DND-41 (cell line): ENCODE measurements around the gene NRF1.
"Not testable (repeated sequence)": the region's sequence is repeated elsewhere in the genome, so short reads cannot be mapped to it uniquely, and the experiment has no call there.

Experiments
- ATAC-seq: fragments of 200-7000 bp; cut with Tn5 transposase; 3 replicates; pipeline ENCODE4 v1.9.1; 2021; ENCODE audit warnings: low read depth; ENCODE audit not compliant: insufficient read depth
- DNase-seq: peaks from one replicate; pipeline ENCODE4 v3.0.0-alpha.2; 2020
- H2AFZ ChIP-seq: 2 replicates; pipeline ENCODE4 v1.6.0; 2012; ENCODE audit warnings: low read depth, low read length
- H3K27ac ChIP-seq: 2 replicates; pipeline ENCODE4 v1.5.1; 2012; ENCODE audit warnings: low read length, inconsistent platforms
- H3K27me3 ChIP-seq: fragments of 200-600 bp; sonication (generic); 2 replicates; pipeline ENCODE4 v1.6.0; 2012; ENCODE audit warnings: low read length, mild to moderate bottlenecking, inconsistent platforms; ENCODE audit not compliant: insufficient read depth, poor library complexity
- H3K36me3 ChIP-seq: 2 replicates; pipeline ENCODE4 v1.5.1; 2012; ENCODE audit warnings: low read length, inconsistent platforms; ENCODE audit not compliant: insufficient read depth
- H3K4me1 ChIP-seq: 2 replicates; pipeline ENCODE4 v1.5.1; 2012; ENCODE audit warnings: mild to moderate bottlenecking, low read length; ENCODE audit not compliant: insufficient read depth
- H3K4me2 ChIP-seq: 2 replicates; pipeline ENCODE4 v1.6.0; 2012; ENCODE audit warnings: mild to moderate bottlenecking, moderate library complexity, low read length, inconsistent platforms; ENCODE audit not compliant: insufficient read depth
- H3K4me3 ChIP-seq, 2 experiments: fragments of 200-600 bp in 1 of 2; shearing (Covaris generic) in 1 of 2; 2 replicates each; pipeline ENCODE4 v1.5.1; 2012 to 2016; ENCODE audit warnings: inconsistent platforms in 2 of 2, low read length in 2 of 2, mild to moderate bottlenecking in 2 of 2, low read depth in 1 of 2, moderate library complexity in 1 of 2
- H3K79me2 ChIP-seq: 2 replicates; pipeline ENCODE4 v1.6.0; 2012; ENCODE audit warnings: low read length, inconsistent platforms; ENCODE audit not compliant: insufficient read depth
- H3K9ac ChIP-seq: 2 replicates; pipeline ENCODE4 v1.6.0; 2012; ENCODE audit warnings: low read depth, mild to moderate bottlenecking, inconsistent platforms, low read length, moderate library complexity
- H3K9me3 ChIP-seq: 2 replicates; pipeline ENCODE4 v1.5.1; 2012; ENCODE audit warnings: low read length, moderate library complexity, mild to moderate bottlenecking, inconsistent platforms; ENCODE audit not compliant: insufficient read depth, severe bottlenecking
- H4K20me1 ChIP-seq: 2 replicates; pipeline ENCODE4 v1.6.0; 2012; ENCODE audit warnings: low read length; ENCODE audit not compliant: insufficient read depth
- EZH2 ChIP-seq: IDR thresholded peaks from 3 replicates; pipeline ENCODE4 v1.6.1; 2012; ENCODE audit warnings: borderline replicate concordance, low read depth, mild to moderate bottlenecking, moderate library complexity, low read length, inconsistent platforms; ENCODE audit not compliant: severe bottlenecking
- TF ChIP-seq, protein P1 (sequence below): IDR thresholded peaks from 2 replicates; pipeline ENCODE4 v1.5.1; 2012; ENCODE audit warnings: borderline replicate concordance, low read length, moderate library complexity, mild to moderate bottlenecking; ENCODE audit not compliant: poor library complexity, severe bottlenecking; ENCODE audit errors: extremely low read depth

NRF1 gene

GRCh38 chr7:129667551-129667950, 56.0 kb downstream of the NRF1 start:
- Histone ChIP-seq H2AFZ (no peak overlapping the region), H3K27ac (no peak overlapping the region), H3K36me3 (peaks cover 53% of the 10 kb centered on the region), H3K4me1 (no peaks in the 10 kb centered on the region), H3K4me3 (no peak overlapping the region), H3K9ac (no peak overlapping the region), H4K20me1 (no peaks in the 10 kb centered on the region), H3K27me3 (no peaks in the 10 kb centered on the region), H3K9me3 (peaks cover 3% of the 10 kb centered on the region), H3K79me2 (peaks cover 16% of the 10 kb centered on the region), H3K4me2 (no peak overlapping the region)
- no peak for DNase-seq
- TF ChIP-seq EZH2 = no peak
- TF ChIP-seq, protein P1, sequence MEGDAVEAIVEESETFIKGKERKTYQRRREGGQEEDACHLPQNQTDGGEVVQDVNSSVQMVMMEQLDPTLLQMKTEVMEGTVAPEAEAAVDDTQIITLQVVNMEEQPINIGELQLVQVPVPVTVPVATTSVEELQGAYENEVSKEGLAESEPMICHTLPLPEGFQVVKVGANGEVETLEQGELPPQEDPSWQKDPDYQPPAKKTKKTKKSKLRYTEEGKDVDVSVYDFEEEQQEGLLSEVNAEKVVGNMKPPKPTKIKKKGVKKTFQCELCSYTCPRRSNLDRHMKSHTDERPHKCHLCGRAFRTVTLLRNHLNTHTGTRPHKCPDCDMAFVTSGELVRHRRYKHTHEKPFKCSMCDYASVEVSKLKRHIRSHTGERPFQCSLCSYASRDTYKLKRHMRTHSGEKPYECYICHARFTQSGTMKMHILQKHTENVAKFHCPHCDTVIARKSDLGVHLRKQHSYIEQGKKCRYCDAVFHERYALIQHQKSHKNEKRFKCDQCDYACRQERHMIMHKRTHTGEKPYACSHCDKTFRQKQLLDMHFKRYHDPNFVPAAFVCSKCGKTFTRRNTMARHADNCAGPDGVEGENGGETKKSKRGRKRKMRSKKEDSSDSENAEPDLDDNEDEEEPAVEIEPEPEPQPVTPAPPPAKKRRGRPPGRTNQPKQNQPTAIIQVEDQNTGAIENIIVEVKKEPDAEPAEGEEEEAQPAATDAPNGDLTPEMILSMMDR = no peak
- no peak for ATAC-seq

- no peak overlapping the region for H3K9ac ChIP-seq
- H3K79me2 ChIP-seq = peaks cover 14% of the 10 kb centered on the region
- no peaks in the 10 kb centered on the region for H3K4me1 ChIP-seq
- no peak for DNase-seq
- no peaks in the 10 kb centered on the region for H3K27me3 ChIP-seq
- H3K4me3 ChIP-seq = no peak overlapping the region
- H3K27ac ChIP-seq = no peak overlapping the region
- no peak overlapping the region for H2AFZ ChIP-seq
- no peak for ATAC-seq
- H3K36me3 ChIP-seq = peaks cover 70% of the 10 kb centered on the region
- no peaks in the 10 kb centered on the region for H4K20me1 ChIP-seq
- TF ChIP-seq EZH2 = no peak
- TF ChIP-seq, protein P1 = no peak
- no peak overlapping the region for H3K4me2 ChIP-seq
- peaks cover 12% of the 10 kb centered on the region for H3K9me3 ChIP-seq
Observed at GRCh38 chr7:129669901-129670300, 58.4 kb downstream of the NRF1 start.

GRCh38 chr7:129670656-129671055, 59.1 kb downstream of the NRF1 start:
- peaks cover 7% of the 10 kb centered on the region for H3K79me2 ChIP-seq
- H4K20me1 ChIP-seq = no peaks in the 10 kb centered on the region
- no peak overlapping the region for H3K4me2 ChIP-seq
- H3K4me3 ChIP-seq = no peak overlapping the region
- H3K36me3 ChIP-seq = peaks cover 70% of the 10 kb centered on the region
- ATAC-seq (no peak), DNase-seq (no peak)
- TF ChIP-seq, protein P1 = no peak
- TF ChIP-seq EZH2 = no peak
- H3K27me3 ChIP-seq = no peaks in the 10 kb centered on the region
- H3K27ac ChIP-seq = no peak overlapping the region
- H3K9me3 ChIP-seq = peaks cover 19% of the 10 kb centered on the region
- H3K4me1 ChIP-seq = no peaks in the 10 kb centered on the region
- no peak overlapping the region for H2AFZ ChIP-seq
- no peak overlapping the region for H3K9ac ChIP-seq

GRCh38 chr7:129671266-129671665, 59.7 kb downstream of the NRF1 start:
- DNase-seq = no peak
- no peak for ATAC-seq

DNA sequence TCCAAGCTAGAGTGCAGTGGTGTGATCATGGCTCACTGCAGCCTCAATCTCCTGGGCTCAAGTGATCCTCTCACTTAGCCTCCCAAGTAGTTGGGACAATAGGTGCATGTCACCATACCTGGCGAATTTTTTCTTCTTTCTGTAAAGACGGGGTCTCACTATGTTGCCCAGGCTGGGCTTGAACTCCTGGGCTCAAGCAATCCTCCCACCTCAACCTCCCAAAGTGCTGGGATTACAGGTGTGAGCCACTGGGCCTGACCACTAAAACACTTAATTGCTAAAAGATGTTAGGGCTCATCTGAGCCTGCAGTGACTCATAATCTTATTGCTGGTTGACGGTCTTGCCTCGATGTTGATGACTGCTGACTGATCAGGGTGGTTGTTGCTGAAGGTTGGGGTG, 63.0 kb downstream of the NRF1 start:
- H3K36me3 ChIP-seq = peaks cover 90% of the 10 kb centered on the region
- H3K9me3 ChIP-seq = peaks cover 22% of the 10 kb centered on the region
- not testable (repeated sequence) for H3K4me3 ChIP-seq, H3K4me1 ChIP-seq, H3K9ac ChIP-seq, H4K20me1 ChIP-seq, H3K27me3 ChIP-seq, H3K4me2 ChIP-seq, H3K79me2 ChIP-seq, H2AFZ ChIP-seq, ATAC-seq, DNase-seq, H3K27ac ChIP-seq

More at GRCh38 chr7:129671266-129671665, 59.7 kb downstream of the NRF1 start:
- Histone ChIP-seq H3K4me2 (no peak overlapping the region), H4K20me1 (no peaks in the 10 kb centered on the region), H3K9me3 (peaks cover 22% of the 10 kb centered on the region), H3K79me2 (peaks cover 6% of the 10 kb centered on the region), H3K27ac (no peak overlapping the region), H3K4me3 (no peak overlapping the region), H2AFZ (no peak overlapping the region), H3K9ac (no peak overlapping the region), H3K36me3 (peaks cover 75% of the 10 kb centered on the region), H3K27me3 (no peaks in the 10 kb centered on the region), H3K4me1 (no peaks in the 10 kb centered on the region)
- TF ChIP-seq, protein P1 = no peak
- TF ChIP-seq EZH2 = no peak
